ENCODE data around the gene NAP1L5. TPM values are rescaled to one million over a fixed set of nuclear protein-coding genes. Genes with fewer than 3 reads are reported as not detected.
A peak's percentile ranks its signal among the peaks of the same experiment; 100 is the strongest.

NAP1L5 gene
- total RNA-seq, 1 donor from 2014 or later = 8.5 TPM

GRCh38 chr4:88660446-88661294 is 37.0 kb downstream of the NAP1L5 start:
- DNase-seq (ENCODE audit: low spot score) = peak; percentile 28

DNA sequence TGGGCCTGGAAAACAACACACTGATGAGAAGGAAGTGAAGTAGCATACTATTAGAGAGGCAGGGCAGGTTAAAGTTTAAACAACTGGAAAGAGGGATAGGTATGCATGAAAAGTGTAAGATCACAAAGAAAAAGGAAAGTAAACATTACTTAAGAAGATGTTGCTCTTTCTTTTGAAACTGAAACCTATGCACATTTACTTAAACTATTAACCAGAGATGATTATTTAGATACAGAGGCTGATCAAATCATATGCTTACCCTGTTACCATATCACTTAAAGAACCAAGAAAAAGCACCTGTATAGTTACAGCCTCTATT is 37.8 kb downstream of the NAP1L5 start:
- DNase-seq (ENCODE audit: low spot score) = no peak

DNA sequence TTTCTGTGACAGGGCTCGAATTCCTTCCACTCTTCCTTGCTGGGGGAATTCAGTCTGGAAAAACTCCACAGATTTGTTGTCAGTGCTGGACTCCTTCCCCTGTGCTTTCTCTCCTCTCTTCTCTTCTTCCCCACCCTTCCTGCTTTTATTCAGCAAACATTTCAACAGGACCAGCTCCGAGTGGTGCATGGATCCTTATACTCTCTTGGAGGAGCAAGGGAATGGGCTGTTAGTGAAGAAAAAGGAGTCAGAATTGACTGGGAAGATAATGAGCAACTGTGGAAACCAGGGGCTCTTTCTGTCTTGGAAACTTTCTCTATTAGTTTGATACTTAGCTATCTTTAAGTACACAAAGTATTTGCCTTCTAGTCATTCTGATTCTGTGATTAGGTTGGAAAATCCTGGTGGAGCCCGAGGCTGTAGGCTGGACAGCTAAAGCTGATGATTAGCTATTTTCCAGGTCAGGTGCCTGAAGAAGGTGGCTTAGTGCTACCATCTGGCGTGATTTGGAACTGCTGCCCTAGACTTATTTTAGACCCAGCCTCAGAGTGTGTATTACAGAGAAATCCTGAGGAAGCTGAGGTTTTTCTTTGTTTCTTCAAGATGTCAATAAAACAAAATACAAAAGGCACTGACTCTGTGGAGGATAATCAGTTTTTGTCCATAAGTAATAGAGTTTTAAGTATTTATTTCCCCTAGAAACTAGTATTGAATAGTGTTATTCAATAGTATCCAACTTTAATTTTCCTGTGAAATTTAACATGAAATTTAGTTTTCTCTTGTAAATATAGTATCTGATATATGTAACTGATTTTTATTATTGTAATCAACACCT is 38.4 kb downstream of the NAP1L5 start:
- DNase-seq (ENCODE audit: low spot score) = peak; percentile 70

DNA sequence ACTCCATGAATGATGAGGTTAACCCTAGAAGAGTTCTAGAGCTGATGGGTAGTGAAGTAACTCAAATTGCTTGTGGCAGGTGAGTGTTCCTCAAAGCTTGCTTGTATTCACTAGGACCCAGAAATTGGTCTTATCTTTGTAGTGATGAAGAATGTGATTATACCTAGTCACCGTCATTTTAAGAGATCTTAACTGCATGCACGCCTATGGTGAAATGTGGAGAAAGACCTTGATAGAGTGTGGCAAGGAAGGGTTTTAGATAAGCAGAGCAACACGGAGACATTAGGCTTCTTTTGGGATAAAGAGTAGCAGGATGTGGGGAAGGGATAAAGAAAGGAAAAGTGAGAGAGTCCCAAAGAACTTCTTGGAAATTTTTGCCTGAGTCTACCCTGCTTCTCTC is 42.4 kb downstream of the NAP1L5 start:
- DNase-seq (ENCODE audit: low spot score) = no peak

DNA sequence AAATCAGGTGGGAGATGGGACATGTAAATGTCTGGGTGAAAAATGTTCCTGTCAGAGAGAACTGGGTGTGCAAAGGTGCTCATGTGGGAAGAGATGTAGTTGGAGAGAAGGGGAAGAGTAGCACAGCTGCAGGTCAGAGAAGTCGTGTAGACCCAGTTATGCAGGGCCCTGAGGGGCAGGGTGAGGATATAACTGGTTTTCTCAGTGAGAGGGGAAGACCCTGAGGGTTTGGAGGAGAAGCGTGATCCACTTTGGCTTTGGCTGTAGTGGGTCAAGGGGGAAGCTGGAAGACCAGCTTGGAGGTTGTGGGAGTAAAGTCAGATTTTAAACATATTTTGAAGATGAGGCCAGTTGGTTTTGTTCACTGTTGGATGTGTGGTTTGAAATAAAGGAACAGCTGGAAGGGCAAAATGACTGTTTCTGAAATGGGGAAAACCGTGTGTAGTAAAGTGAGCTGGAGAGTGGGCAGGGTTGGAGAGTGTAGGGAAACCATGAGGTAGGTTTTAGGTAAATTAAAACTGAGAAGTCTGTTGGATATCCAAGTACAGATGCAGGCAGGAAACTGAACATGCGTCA is 44.2 kb downstream of the NAP1L5 start:
- no peak for DNase-seq (ENCODE audit: low spot score)

DNA sequence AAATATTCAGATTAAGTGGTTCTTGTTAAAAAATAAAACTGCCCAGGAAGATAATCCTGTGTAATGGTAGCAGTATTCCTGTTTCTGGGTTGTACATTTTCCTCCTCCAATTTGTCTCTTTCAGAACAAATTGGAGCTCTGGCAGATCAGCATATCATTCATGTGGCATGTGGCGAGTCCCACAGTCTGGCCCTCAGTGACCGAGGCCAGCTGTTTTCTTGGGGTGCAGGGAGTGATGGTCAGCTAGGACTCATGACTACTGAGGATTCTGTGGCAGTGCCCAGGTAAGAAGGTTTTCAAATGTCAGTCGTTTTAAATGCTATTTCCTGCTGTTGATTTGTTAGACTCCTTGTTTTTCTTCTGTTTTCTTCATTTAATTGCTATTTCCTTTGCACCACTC is 47.9 kb downstream of the NAP1L5 start:
- no peak for DNase-seq (ENCODE audit: low spot score)

DNA sequence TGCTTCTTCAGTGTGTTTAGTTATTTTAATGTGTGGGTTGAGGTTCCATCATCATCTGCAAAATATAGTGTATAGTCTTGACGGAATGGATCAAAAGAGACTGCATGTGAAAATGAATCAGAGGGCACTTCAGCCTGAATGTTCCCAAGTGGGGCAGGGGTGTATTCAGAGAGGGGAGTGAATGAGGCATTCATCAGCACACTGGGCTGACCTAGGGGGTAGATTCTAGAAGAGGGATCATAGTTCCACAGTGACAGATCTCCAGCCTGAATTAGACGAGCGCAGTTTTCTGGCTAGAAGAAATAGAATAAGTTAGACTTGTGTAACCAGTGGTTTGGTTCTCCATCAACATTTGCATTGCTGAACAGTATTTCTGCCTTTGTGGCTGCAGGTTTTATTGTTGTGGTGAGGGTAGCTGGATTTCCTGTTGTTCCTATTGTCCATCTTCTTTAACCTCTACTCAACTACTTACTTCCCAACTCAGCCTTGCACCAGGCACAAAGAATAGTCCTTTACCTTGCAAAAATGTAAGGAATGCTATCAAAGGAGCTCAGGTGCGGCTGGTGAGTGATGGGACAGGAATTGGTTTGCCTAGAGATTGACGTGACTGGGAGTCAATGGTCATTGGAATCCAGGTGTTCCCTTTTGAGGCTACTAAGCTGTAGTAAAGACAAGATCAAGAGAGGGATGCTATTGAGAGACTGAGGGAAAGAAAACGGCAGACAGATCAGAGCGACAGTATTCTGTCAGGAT is 50.9 kb downstream of the NAP1L5 start:
- no peak for DNase-seq (ENCODE audit: low spot score)

DNA sequence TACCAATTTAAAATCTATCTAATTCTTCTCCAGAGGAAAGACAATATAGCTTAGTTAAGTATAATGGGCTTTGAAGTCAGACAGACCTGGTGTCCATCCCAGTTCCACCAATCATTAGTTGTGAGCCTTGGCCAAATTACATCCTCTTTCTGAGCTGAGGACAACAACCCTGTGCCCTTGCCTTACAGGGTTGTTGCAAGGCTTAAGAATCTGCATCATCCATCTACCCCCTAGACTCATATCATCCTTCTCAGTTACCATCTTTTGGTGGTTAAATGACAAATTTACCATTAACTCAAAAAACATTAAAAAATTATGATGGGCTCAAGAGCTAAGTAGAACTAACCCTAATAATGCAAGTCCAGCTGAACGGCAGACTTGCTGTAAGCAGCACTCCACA is 51.6 kb downstream of the NAP1L5 start:
- no peak for DNase-seq (ENCODE audit: low spot score)

Other genes starting within 250 kb of the NAP1L5 start
- gene HERC5, start 240.7 kb downstream of the NAP1L5 start, total RNA-seq = 4.1 TPM
- gene PYURF, start 174.1 kb downstream of the NAP1L5 start, total RNA-seq = 56.7 TPM
- gene HERC3, start 105.3 kb downstream of the NAP1L5 start, total RNA-seq = 41.0 TPM